ENCODE measurements around the gene ACTR2.

DNA sequence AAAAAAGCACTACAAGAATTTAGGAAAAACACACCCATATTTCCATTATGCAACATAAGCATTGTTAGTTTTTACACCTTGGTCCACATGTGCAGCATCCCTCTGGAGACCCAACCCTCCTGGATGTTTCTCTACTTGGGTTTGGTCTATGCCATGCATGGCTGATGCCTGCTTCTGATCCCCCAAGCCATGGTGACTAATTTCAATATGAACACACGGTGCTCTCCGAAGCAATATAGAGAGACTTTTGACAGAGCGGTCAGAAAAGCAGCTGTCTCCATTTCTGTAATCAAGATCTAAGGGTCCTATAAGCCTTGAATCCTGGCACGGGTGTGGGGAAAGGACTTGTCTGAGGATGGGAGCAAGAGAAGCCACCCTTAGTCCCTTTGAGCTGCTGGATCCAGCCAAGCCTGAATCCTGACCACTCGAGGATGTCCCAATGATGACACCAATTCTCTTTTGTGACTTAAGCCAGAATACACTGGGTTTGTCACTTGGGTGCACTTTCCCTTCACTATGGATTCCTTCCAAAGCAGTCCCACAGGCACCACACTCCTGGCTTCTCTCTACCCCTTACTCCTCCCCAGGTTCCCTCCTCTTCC is 91.5 kb downstream of the ACTR2 start:
- no peak for TF ChIP-seq POLR2AphosphoS5 (IDR thresholded peaks at IDR 0.05; ENCODE audit: low read depth, low read length)
- TF ChIP-seq TAF1 (IDR thresholded peaks at IDR 0.05; ENCODE audit: low read depth, low read length): no peak
- no peak for TF ChIP-seq POLR2A (IDR thresholded peaks at IDR 0.05; ENCODE audit: low read depth, low read length)

Measured in GM12891 (cell line).